Endothelial cell (in vitro differentiated cells): ENCODE results near the gene TAS2R41. TPM values are rescaled to one million over a fixed set of nuclear protein-coding genes. Genes with fewer than 3 reads are reported as not detected.

ENCODE experiments used
- DNase-seq: peaks from one replicate; pipeline ENCODE4 v3.0.0; 2021; ENCODE audit warnings: low spot score
- H3K27ac Mint-ChIP-seq: one replicate; pipeline ENCODE4 v1.8.0; 2021; ENCODE audit warnings: mixed read lengths, inconsistent platforms; ENCODE audit not compliant: unreplicated experiment
- H3K27me3 Mint-ChIP-seq: one replicate; pipeline ENCODE4 v1.8.0; 2021; ENCODE audit warnings: mild to moderate bottlenecking, moderate library complexity, mixed read lengths, inconsistent platforms; ENCODE audit not compliant: unreplicated experiment
- H3K36me3 Mint-ChIP-seq: one replicate; pipeline ENCODE4 v1.8.0; 2021; ENCODE audit warnings: mild to moderate bottlenecking, low read depth, mixed read lengths, inconsistent platforms; ENCODE audit not compliant: unreplicated experiment
- H3K4me1 Mint-ChIP-seq: one replicate; pipeline ENCODE4 v1.8.0; 2021; ENCODE audit warnings: mild to moderate bottlenecking, mixed read lengths, inconsistent platforms; ENCODE audit not compliant: unreplicated experiment
- H3K4me3 Mint-ChIP-seq: one replicate; pipeline ENCODE4 v1.8.0; 2021; ENCODE audit warnings: mild to moderate bottlenecking, mixed read lengths, inconsistent platforms; ENCODE audit not compliant: unreplicated experiment
- H3K9me3 Mint-ChIP-seq: one replicate; pipeline ENCODE4 v1.8.0; 2021; ENCODE audit warnings: mixed read lengths, inconsistent platforms; ENCODE audit not compliant: unreplicated experiment
- total RNA-seq: library from RNA; stranded (reverse); fragmentation: NEBNext Ultra II Directional; extraction: Animal tissue kit (Norgen Biotek cat#: 25700); gene quantifications from one replicate; pipeline ENCODE4 v1.2.1, GENCODE V29; 2021; ENCODE audit not compliant: unreplicated experiment
- TF ChIP-seq, protein P1 (sequence below): fragments of 200-600 bp; sonication (generic); IDR thresholded peaks from one replicate; pipeline ENCODE4 v1.5.0; 2021; ENCODE audit warnings: antibody characterized with exemption; ENCODE audit not compliant: unreplicated experiment

The TAS2R41 gene
- total RNA-seq, 1 donor from 2014 or later, result not detected

DNA sequence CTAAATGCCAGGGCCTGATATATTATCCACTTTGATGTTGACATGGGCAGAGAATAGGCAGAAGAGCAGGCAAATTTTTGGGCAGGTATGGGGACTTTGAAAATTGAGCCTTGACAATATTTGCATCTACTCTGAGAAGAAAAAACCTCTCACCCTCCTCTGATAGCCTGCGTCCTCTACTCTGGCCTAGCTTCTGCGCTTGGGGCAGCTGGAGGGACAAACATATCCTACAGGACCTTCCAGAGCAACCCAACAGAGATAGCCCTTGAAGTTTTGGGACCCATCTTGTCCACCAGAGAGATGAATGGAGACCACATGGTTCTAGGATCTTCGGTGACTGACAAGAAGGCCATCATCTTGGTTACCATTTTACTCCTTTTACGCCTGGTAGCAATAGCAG lies 34.5 kb upstream of the TAS2R41 start, which contains the start of gene TAS2R60:
TSS of gene TAS2R60 (plus strand) at position 301 of the 400 bp plus-strand sequence. CDS start at position 301, 0 bp downstream.
- no peak within 1 kb of the TSS for H3K4me3 Mint-ChIP-seq
- H3K9me3 Mint-ChIP-seq, result no peaks in the 10 kb centered on the region
- TF ChIP-seq, protein P1, sequence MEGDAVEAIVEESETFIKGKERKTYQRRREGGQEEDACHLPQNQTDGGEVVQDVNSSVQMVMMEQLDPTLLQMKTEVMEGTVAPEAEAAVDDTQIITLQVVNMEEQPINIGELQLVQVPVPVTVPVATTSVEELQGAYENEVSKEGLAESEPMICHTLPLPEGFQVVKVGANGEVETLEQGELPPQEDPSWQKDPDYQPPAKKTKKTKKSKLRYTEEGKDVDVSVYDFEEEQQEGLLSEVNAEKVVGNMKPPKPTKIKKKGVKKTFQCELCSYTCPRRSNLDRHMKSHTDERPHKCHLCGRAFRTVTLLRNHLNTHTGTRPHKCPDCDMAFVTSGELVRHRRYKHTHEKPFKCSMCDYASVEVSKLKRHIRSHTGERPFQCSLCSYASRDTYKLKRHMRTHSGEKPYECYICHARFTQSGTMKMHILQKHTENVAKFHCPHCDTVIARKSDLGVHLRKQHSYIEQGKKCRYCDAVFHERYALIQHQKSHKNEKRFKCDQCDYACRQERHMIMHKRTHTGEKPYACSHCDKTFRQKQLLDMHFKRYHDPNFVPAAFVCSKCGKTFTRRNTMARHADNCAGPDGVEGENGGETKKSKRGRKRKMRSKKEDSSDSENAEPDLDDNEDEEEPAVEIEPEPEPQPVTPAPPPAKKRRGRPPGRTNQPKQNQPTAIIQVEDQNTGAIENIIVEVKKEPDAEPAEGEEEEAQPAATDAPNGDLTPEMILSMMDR, result no peak
- H3K27me3 Mint-ChIP-seq, result no peaks in the 10 kb centered on the region
- no peaks in the 10 kb centered on the region for H3K36me3 Mint-ChIP-seq
- DNase-seq, result no peak
- no peak within 1 kb of the TSS for H3K27ac Mint-ChIP-seq
- H3K4me1 Mint-ChIP-seq, result no peaks in the 10 kb centered on the region

DNA sequence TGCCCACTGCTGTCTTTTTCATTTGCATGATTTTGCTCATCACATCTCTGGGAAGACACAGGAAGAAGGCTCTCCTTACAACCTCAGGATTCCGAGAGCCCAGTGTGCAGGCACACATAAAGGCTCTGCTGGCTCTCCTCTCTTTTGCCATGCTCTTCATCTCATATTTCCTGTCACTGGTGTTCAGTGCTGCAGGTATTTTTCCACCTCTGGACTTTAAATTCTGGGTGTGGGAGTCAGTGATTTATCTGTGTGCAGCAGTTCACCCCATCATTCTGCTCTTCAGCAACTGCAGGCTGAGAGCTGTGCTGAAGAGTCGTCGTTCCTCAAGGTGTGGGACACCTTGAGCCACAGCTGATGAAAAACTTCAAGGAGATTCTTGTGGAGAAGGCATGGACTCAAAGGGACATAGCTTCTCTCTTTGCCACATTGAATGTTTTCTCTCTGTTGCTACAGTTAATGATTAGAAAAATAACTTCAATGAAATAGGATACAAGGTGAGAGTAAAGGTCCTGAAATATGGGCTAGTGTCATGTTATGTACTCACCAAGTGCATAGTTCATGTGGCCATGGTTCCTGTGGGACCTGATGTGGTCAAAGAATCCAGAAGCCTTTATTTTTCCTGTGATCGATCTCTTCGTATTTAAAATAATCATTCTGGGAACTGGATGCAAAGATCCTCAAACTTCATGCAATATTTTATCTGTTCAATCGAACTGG lies 33.5 kb upstream of the TAS2R41 start:
- Mint-ChIP-seq H3K27ac (no peak overlapping the region), H3K4me1 (no peaks in the 10 kb centered on the region), H3K27me3 (no peaks in the 10 kb centered on the region), H3K4me3 (no peak overlapping the region), H3K9me3 (no peaks in the 10 kb centered on the region), H3K36me3 (no peaks in the 10 kb centered on the region)
- TF ChIP-seq, protein P1, result no peak
- no peak for DNase-seq

DNA sequence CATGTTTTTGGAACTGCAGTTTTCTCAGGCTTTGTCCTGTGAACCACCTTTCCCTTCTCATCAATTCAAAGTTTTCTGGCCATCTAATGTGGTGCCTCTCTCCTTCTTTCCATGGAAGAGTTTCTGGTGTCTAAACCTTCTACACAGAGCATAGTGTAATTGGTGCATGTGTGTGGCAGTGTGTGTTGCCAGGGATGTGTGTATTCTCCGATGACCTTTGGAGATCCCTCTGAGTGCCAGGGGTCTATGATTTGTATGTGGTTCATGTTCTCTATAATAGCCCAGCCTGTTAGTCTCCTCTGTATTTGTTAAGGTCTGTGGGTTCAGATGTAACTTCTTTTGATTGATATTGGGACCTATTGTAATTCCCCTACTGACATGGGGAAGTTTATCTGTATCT lies 32.9 kb upstream of the TAS2R41 start:
- no peaks in the 10 kb centered on the region for H3K4me1 Mint-ChIP-seq
- TF ChIP-seq, protein P1, result no peak

DNA sequence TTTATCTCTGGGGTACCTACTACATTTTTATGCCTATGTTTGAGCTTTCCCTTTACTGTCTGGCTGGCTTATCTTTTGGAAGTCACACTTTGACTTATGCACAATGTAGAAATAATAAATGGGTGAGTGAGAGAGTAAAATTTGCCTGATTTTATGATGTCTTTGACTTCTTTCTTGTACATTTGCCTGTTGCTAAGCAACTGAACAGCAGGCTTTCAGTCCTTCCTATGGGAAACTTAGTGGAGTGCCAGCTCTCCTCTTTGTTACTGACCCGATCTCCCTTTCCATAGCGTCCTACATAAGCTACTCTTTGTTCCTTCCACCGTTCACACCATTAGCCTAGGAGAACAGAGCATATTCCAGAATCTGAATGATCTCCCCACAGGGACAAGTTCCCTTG lies 30.2 kb upstream of the TAS2R41 start:
- no peak for DNase-seq

More for the DNA sequence above, 32.9 kb upstream of the TAS2R41 start:
- DNase-seq, result no peak
- H3K36me3 Mint-ChIP-seq, result no peaks in the 10 kb centered on the region
- H3K9me3 Mint-ChIP-seq, result no peaks in the 10 kb centered on the region
- no peak overlapping the region for H3K4me3 Mint-ChIP-seq
- H3K27ac Mint-ChIP-seq, result no peak overlapping the region
- no peaks in the 10 kb centered on the region for H3K27me3 Mint-ChIP-seq

DNA sequence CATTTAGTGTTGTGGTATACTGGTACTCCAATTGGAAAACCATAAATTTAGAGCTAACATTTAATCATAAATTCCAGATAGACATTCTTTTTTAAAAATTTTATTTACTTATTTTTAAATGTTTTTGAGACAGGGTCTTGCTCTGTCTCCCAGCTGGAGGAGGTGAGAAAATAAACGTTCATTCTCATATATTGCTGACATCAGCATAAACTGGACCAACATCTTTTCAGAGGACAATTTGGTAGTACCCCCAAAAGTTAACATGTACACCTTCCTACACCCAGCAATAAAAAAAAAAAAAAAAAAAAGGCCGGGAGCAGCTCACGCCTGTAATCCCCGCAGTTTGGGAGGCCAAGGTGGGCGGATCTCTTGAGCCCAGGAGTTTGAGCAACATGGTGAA lies 29.2 kb upstream of the TAS2R41 start:
- no peak for DNase-seq
- H3K4me3 Mint-ChIP-seq, result no peak overlapping the region
- no peaks in the 10 kb centered on the region for H3K27me3 Mint-ChIP-seq
- H3K36me3 Mint-ChIP-seq, result no peaks in the 10 kb centered on the region
- no peaks in the 10 kb centered on the region for H3K4me1 Mint-ChIP-seq
- no peak overlapping the region for H3K27ac Mint-ChIP-seq
- H3K9me3 Mint-ChIP-seq, result no peaks in the 10 kb centered on the region
- TF ChIP-seq, protein P1, result no peak

More for the DNA sequence above, 30.2 kb upstream of the TAS2R41 start:
- Mint-ChIP-seq H3K36me3 (no peaks in the 10 kb centered on the region), H3K4me1 (no peaks in the 10 kb centered on the region), H3K4me3 (no peak overlapping the region), H3K27me3 (no peaks in the 10 kb centered on the region), H3K9me3 (no peaks in the 10 kb centered on the region), H3K27ac (no peak overlapping the region)
- TF ChIP-seq, protein P1, result no peak
